Stimulated activated CD4-positive, alpha-beta T cell treated with anti-CD3 and anti-CD28 coated beads, TNF-alpha, amount 100 ng/mL, for 24 hours (primary cell): ENCODE results near the gene MAP3K1.
A peak's percentile ranks its signal among the peaks of the same experiment; 100 is the strongest.
"Not testable (repeated sequence)": the region's sequence is repeated elsewhere in the genome, so short reads cannot be mapped to it uniquely, and the experiment has no call there.

Experiments
- DNase-seq, 3 experiments: peaks; one replicate each; pipeline ENCODE4 v3.0.0-alpha.2; 2020; ENCODE audit warnings: low read depth in 3 of 3

The MAP3K1 gene

DNA sequence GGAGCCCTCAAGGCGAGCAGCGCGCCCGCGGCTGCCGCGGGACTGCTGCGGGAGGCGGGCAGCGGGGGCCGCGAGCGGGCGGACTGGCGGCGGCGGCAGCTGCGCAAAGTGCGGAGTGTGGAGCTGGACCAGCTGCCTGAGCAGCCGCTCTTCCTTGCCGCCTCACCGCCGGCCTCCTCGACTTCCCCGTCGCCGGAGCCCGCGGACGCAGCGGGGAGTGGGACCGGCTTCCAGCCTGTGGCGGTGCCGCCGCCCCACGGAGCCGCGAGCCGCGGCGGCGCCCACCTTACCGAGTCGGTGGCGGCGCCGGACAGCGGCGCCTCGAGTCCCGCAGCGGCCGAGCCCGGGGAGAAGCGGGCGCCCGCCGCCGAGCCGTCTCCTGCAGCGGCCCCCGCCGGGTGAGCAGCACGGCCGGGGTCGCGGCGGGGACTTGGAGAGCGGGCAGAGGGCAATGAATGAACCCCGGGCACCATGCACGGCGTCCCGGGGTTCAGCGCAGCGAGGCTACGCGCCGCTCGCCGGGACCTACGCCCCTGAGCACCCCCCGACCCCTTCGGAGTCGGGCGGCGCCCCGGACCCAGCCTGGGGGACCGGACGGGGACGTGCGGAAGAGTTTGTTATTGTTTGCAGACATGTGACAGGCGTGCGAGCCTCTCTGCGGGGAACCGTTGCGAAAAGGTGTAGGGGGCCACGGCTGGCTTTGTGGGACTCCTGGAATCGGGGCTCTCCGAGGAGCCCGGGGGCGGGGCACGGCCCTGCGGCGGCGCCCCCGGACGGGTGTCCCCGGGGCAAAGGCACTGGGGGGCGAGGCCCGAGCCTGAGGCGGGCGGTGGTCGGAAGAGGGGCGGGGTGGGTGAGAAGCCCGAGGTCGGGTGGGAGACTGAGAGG, 553 bp downstream of the MAP3K1 start:
- peak in 1 of 3 experiments; percentile 47 for DNase-seq

DNA sequence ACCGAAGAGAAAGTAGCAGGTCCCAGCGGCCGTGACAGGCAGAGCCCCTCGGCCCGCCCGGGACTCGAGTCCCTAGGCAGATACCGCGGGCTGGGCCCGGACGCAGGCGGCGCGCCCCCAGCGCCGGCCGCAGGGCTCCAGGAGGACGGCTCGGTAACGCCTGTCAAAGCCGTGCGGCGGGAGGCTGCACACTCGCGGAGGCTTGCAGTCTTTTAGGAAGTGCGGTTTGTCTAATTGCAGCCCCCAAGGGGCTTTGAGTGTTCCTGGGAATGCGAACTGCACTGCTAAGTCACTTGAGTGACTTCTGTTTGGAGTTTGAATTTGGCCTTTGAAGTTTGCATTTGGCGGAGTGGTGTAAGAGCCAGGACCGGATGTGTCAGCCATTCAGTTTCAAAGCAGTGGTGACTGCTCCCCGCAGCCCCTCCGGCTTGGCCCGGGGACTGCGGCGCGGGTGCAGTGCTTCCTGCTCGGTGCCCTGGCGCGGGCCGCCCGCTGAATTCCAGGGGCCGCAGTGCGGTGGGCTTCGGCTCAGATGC, 1.3 kb downstream of the MAP3K1 start:
- peak in 2 of 3 experiments; percentile 36 to 60 for DNase-seq

DNA sequence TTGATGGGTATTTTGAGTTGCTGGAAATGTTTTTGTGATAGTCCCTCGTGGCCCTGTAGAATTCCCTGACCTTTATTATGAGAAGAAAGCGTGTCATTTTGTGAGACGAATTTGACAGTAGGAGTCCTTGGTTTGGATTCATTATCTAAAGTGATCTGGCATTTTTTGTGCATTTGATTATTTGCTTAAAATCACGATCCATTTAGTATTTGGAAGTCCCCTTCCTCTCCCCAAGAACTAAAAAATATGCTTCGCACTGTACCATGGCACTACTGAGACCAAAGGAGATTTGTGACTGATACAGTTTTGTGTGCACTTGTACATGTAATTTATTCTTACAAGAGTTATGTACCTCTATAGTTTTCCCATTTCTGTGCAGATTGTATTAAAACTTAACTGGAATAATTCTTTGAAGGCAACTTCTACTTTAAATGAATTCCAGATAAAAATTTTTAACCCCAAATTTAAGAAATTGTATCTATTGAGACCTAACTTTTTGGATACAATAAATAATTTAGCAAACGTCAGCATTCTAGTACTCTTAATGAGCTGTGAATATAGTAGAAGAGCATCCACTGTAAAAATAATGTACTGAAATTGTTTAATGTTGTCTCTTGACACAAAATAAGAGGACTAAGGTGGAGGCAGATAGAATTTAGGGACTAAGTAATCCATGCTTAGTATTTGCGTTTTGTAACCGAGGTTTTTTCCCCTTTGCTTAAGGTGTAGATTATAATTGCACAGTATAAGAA, 2.1 kb downstream of the MAP3K1 start:
- no peak for DNase-seq

DNA sequence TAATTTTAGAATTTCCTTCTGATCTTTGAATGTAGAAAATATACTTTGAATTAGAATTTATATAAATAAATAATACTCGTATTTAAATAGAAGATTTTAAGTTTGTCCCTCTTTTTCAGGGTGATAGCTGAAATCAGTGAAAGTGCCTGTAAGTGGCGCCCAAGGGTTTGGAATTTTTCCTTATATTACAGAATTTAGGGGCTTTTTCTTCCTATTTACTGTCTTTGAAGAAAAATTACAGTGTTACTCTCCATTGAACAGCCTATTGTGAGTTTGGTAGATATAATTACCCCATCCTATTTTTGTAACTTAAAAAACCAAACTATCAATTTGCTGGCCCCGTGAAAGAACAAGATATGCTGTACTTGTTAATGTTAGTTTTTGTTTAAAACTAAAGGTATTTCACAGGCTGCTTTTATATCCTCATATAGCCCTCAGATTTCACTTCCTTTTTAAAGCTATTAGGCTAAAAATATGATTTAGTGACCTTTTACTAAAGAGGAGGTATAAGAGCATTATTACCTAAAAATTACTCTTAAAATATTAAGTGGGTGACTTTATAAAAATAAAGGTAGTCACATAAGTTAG, 3.2 kb downstream of the MAP3K1 start:
- no peak for DNase-seq

DNA sequence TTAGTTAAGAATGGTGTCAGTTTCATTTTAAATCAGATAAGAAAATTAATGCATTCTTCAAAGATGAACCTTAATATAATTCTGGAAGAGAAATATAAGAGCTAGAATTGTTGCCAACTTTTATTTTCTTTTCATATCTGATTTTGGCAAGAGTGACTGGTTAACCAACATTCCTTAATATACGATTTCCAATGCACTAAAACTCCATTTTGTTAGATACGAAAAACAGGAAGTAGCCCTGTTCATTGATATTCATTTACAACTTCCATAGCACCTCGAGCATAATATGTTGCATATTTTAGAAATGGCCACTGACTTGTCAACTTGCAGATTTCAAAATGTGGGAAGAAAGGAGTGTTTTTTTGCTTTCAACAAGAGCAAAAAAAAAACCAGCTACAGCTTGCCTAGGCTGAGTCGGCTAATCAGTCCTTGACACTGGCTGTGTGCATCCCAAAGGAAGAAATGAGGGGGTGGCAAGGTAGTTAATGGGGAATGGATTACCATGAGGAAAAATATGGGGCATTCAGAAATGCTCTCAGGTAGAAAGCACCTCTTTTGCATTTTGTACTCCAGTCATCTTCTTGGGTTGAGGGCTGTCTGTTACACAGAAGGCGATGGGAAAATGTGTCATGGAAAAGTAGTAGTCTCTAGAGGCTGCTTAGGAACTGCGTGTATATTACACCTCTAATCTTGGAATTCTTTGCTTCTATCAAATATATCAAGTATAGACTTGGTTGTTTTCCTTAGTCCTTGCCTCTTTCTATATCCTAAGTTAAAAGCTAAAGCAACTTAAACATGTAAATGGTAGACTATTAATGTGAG, 3.9 kb downstream of the MAP3K1 start:
- no peak for DNase-seq

DNA sequence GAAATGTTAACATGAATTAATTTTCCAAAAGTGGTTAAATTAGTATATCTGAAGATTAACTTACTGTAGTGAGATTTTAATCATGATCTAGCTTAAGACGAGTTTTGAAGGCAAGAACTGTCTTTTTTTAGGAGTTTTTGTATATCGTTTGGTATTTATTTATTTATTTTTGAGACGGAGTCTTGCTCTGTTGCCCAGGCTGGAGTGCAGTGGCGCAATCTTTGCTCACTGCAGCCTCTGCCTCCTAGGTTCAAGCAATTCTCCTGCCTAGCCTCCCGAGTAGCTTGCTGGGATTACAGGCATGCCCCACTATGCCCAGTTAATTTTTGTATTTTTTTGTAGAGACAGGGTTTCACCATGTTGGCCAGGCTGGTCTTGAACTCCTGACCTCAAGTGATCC, 6.5 kb downstream of the MAP3K1 start:
- DNase-seq, result not testable (repeated sequence)

DNA sequence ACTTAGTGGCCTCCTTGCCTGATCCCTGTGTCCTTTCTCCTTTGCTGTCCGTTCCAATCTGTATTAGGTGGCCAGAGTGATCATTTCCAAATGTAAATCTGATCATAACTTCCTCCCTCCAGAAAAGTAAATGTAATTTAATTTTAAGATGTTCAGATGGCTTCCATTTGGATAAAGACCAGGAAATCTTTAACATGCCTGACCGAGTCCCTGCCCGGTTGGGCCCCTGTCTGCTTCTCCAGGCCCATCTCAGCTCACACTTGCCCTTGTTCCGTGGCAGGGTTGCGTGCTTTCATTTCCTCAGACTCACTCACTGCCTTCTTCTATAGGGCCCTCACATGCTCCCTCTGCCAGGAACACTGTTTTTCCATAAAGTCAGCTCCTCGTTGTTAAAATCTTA, 7.6 kb downstream of the MAP3K1 start:
- DNase-seq, result no peak

DNA sequence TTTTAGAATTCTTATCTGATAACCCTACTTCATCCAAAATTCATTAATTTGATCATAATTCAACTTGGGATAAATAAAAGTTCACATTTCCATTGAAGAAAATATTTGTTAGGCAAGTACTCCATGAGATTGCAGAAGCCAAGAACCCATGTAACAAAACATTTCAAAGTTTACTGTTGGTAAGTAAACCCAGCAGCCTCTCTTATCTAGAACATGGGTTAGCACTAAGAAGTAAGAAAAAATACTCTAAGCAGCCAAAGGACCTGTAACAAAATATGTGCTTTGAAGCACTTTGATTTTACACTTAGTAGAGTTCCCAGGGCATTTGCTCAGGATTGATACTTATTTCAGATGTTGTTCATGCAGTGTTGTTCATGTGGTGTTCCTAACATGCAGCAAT, 8.7 kb downstream of the MAP3K1 start:
- no peak for DNase-seq

DNA sequence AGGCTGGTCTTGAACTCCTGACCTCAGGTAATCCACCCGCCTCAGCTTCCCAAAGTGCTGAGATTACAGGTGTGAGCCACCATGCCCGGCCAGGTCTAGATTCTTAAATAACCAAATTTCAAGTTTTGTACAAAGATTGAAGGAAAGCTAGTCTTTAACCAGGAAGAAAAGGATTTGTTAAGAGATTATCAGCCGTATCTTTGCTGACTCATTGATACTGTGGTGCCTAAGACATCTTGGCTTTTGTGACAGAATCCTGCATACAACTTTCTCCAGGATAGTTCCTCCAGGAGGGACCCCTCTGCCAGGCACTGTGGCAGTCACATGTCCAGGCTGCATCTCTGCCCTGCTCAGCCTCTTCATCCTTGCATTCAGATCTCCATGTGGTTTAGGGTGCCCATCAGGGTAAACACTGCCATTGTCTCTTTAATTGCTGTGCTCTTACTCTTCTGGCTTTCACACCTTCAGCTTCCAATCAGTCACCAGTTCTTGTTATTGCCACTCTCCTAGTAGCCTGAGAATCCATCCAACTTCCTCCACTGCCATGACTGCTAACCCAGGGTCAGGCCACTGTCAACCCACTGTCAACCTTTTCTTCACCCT, 10.0 kb downstream of the MAP3K1 start:
- DNase-seq, result no peak

DNA sequence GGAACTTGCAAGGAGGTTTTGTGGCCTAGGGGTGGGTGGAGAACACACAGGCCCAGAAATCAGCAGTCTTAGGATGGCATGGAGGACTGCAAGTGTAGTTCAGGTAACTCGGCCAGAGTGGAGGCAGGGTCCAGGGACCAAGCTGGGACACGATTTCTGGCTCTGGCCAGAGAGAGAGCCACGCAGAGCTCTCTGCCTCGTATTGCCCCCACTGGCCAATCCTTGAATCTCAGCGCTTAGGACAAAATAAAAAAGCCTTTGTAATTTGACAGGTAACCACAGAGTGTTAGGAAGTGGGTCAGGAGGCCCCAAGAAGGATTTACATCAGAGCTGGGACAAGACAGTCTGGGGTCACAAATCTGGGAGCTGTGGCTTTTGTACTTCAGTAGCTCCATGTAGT, 11.7 kb downstream of the MAP3K1 start:
- DNase-seq, result no peak

DNA sequence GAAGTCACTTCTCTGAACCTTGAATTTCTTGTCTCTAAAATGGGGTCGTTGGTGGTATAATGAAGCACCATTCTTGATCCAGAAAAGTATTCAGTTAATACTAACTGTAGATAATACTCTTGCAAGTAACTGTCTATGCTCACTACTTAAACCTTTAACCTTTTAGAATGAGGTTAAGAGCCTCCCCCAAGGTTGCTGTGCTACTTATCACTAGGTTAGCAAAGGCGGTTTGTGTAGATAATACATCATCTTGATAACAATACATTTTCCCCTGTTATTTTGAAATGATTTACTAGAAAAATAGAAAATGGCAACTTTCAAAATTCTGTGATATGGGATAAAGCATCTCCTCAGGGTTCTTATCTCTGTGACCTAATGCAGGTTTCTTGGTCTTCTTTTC, 12.6 kb downstream of the MAP3K1 start:
- DNase-seq, result no peak

DNA sequence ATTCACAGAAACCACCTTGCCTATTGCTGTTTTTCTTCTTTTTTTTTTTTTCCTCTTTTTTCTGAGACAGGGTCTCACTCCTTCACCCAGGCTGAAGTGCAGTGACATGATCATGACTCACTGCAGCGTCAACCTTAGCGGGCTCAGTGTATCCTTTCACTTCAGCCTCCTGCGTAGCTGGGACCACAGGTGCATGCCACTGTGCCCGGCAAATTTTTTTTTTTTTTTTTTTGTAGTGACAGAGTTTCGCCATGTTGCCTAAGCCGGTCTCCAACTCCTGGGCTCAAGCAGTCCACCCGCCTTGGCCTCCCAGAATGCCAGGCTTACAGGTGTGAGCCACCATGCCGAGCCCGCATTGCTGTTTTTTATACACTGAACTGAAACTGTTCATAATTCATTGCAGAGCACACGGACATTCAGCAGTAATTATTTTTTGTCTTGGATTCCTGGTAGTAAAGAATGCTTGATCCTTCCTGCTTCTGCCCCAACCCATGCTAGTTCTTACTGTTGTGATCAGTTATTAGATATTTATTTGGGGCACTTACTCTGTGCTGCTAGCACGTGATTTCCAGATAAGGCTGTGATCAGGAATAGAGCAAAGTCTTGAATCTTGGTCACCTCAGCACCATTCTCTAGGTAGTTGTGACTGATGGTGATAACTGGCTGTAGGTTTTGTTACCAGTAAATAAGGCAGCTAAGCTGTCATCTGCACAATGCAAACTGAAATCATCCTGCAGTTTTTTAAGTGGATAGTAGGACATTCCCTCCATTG, 14.0 kb downstream of the MAP3K1 start:
- peak; percentile 44 to 60 (median 48) for DNase-seq

DNA sequence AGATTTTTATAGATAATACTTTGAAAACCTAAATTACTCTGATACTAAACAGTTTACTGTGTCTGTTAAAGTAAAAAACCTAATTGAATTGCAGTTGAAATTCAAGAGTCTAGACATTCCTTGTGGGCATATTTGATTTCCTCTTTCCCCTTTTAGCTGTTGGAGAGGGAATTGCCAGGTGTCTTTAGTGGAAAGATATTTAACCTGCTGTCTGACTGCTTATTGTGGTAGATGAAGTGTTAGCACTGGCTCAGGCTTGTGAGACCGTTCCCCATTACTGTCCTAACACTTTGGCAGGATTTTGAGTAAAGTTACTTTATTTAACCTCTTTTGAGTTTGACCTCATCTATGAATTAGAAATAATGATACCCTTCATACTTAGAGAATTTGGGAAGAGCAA, 16.4 kb downstream of the MAP3K1 start:
- no peak for DNase-seq

DNA sequence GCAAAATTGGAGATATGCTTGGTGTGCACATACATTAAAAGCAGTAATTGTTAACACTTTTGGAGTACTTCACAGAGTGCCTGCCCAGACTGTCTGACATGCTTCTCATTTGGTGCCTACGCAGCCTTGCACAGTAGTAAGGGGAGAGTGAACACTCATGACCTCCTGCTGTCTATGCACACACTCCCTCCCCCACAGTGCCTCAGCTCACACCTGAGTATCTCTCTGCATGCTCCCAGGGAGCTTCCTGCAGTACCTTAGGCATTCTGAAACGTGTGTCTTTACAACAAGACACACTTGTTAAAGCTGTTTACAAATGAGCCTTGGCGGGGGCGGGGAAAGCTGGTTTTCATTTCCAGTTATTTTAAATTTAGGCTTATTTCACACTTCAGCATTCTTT, 18.0 kb downstream of the MAP3K1 start:
- peak in 1 of 3 experiments; percentile 18 for DNase-seq

DNA sequence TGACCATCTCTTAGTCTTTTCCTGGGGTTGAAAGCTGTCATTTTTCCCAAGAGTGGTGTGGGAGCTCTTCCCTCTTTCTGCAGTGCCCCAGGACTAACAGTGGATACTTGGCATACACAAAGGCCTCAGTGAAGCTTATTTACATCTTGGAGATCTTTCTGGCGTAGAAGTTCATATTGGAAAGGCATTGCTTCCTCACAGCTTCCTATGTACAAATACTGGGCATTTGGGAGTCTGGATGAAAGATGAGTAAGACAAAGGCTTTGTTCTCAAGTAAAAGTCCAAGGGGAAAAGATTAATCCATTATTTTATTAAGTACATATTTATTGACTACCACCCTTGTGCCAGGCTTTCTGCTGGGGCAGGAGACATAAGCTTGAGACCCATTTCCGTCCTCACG, 22.0 kb downstream of the MAP3K1 start:
- no peak for DNase-seq

DNA sequence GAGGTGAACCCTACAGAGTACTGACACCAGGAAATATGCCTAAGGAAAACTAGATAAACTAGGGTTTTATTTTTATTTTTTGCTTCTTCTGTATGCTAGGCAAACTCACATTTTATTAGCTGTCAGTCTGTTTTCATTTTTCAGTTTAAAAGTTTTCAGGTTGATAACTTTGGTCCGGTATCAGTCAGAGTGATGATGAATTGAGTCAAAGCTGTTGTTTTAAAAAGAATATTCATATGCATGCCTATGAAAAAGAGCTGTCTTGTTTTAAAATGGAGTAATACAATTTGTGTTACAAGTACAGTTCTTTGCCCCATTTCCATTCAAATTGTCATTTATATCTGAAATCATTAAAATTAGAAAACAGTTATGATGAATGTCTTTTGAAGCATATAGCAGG, 22.6 kb downstream of the MAP3K1 start:
- no peak for DNase-seq

DNA sequence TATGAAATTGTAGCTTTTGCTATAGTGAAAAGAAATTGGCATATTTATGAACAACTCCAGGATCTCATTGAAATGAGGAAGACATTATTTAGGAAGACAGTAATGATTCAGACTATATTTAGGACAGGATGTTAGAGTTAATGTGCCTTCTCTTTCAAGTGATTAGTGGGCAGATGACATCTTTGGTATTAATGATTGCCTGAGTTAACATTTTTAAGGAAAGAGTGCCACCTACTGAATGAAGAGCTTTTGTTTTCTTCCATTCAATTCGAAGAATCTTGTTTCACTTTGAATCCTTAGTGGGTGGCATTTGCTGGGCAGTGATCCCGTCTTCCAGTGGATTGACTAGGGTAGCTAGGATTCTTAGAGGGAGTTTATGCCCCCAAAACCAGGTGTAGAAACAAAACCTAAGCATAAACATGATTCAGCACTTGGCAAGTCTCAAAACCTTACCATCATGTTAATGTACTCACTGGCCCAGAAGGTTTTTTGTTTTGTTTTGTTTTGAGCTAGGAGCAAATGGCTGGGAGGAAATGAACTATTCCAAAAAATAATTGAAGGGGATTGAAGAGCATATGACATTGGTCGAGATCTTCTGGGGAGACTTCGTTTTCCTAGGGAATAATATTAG, 23.2 kb downstream of the MAP3K1 start:
- no peak for DNase-seq

DNA sequence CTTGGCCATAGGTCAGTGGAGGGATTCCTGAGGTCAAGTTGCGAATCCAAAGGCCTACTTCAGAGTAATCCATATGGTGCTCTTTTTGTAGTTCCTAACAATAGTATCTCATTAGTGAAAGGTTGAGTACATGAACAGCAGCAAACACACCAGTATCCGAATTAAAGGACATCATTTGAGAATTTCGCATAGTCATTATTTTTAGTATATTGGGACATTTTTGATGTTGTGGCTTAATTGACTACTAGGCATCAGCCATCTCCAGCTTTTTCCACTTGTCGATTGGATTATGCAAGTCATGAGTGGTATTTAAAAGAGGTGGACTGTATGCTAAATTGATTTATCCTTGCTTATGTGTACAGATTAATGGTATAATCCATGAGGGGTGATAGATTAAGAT, 23.7 kb downstream of the MAP3K1 start:
- DNase-seq, result no peak

DNA sequence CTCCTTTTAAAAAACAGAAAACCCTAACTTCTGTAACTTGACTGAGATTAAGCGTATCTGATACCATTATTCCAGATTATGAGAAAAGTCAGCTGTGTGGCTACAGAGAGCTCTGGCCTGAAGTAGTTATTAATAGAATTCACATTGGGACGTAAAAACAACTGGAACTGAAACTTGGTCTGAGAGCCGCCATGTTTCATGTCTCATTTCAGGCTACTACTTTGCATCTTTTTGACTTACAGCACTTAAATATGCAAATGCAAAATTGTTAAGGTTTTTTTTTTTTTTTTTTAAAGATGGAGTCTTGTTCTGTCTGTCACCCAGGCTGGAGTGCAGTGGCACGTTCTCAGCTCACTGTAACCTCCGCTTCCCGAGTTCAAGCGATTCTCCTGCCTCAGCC, 25.2 kb downstream of the MAP3K1 start:
- DNase-seq, result no peak

DNA sequence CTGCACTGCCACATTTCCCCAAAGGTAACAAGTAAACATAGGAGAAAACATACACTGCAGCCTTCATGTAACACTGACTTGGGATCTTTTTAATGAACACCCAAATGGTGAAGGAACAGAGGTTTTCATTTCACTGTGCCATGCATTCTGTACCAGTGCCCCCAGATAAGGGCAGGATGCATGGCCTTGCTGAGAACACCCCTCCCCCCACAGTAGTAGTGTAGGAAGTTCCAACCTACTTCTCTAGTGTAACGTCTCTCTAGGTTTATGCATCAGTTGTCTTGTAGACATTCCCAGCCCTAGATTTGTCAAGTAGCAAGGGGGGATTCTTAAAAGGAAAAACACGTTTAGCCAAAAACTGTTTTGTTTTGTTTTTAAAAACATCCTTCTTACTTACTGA, 29.9 kb downstream of the MAP3K1 start:
- no peak for DNase-seq
